ENCODE results near the gene CD164.
"Not testable (repeated sequence)": the region's sequence is repeated elsewhere in the genome, so short reads cannot be mapped to it uniquely, and the experiment has no call there.

Gene CD164

GRCh38 chr6:109374326-109374892 is 7.9 kb downstream of the CD164 start:
- no peak for FAIRE-seq

DNA sequence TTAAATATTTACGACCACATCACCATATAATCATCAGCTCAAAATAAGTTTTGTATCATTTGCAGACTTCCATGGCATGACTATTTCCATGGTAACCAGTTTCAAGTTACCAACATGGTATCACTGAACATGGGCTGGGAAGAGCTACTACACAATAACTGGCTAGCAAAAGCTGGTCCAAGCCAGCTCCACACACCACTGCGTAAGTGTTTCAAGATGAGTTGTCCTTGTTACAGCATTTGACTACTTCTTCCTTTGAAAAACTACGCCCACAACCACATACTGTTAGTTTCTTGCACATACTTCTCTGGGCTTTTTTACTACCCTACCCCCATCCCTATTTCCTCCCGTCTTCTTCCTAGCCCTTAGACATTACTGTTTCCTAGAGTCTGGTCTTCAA is 8.5 kb downstream of the CD164 start:
- FAIRE-seq, result no peak

DNA sequence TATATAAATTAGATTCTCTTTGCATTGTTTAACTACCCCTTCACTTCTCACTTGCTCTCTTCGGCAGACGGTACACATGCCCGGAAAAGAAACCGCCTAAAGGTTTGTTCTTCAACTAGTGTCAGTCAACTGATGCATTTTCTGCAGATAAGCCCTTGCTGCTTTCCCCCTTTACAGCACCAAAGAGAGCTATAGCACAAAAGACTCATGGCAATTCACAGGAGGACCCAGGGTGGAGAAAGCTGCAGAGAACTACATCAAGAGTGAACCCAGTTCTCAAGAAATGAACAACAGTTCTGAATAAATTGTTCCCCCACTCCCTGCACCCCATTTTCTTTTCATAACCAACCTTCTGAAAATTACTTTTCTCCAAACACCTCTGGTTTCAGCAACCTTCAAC is 8.9 kb downstream of the CD164 start:
- FAIRE-seq, result no peak

DNA sequence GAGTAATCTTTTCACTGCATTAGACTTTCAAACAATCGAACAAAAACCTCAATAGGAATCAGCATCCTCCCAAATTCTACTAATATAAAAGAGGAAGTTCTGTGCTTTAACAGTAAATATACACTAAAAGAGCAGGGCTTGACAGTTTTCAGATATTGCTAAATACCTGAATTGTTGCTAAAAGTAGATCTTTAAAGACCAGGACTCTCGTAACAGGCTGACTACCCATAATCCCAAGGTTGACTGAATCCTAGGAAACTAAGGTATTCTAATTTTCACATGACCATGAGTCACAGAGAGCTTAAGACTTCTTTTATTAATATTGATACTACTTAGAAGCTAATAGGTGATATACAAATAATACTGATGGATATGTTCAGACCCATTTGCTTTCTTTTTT is 10.1 kb downstream of the CD164 start:
- no peak for FAIRE-seq

GRCh38 chr6:109370792-109371191 is 11.5 kb downstream of the CD164 start:
- FAIRE-seq, result no peak

DNA sequence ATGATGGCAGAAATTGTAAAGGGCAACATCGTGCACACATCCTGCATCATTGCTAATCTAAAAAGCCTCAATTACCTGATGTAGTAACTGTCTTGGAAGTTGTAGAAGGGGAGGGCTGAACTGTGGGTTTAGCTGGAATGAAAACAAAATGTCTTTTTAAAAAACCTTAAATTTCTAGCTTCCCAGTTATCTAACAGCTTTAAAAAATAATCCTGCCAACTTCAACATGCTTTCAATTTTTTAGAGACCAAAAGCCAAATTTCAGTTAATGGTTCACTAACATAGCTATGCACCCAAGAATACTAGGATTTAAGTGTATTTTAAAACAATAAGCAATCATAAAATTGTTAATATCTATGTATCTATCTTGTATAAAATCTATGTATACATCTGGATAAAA is 11.9 kb downstream of the CD164 start:
- FAIRE-seq, result no peak

- no peak for FAIRE-seq
These were observed 12.5 kb downstream of the CD164 start for GRCh38 chr6:109369728-109370127.

- not testable (repeated sequence) for FAIRE-seq
These were observed 17.7 kb downstream of the CD164 start for GRCh38 chr6:109364382-109365078.

DNA sequence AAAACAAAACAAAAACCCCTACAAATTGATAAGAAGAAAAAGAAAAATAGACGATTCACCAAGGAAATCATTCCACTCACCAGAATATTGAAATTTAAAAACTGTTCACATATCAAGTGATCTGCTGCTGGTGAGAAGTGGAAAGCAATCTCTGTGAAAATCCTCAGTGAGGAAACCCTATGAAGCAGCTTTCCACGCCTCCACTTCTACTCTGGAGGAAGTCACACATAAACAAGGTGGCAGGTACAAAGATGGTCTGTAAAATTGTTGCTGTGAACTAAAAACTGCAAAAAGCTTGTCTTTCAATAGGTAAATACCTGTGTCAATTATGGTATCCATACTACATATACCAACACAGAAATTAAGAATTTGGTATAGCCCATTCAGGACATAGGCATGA is 18.5 kb downstream of the CD164 start:
- FAIRE-seq, result no peak

DNA sequence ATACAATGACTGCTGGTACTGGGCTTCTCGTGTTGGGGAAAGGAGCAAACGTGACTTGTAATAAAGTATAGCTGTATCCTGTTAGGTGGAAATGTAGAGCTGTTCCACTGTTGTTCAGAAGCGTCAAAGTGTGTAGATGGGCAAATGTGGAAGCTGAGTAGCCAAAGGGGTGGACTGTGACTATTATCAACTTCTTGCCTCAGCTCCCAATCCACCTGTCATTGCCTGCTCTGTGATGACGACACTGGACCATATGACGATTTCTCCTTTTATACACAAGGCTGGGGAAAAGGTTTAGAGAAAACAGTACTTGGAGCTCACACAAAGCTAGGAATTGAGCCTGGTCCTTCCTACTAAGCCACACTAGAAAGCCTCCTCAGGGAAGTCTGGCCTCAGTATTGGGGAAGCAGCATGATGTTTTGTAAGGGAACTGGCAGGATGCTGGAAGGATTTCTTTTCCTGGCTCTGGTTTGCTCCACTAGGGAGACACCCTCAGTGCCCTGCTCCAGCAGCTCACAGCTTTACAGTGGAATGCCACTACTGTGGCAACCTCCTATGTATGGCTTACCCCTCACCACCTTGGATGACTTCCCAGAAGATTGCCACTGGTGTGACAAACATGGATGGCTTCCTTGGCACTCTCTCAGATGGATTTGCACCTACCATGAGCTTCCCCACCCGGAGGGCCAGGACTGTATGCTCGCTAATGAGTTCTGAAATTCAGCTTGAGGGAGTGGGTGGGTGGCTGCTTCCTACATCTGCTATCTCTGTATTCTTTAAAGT is 20.0 kb downstream of the CD164 start:
- FAIRE-seq, result no peak

DNA sequence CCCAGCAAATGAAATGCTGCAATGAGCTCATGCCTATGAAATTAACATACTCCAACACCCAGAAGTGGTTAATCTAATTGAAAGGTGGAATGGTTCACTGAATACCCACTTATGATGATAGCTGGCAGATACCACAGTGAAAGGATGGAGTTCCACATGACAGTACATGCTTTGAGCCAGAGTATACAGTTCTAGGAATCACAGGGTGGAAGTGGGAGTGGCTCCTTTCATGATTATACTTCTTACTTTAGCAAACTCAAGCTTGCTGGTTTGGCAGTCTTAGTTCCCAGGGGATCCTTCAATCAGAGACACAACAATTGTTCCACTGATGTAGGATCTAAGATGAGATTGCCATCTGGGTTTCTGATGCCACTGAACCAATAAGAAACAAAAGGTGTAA is 21.5 kb downstream of the CD164 start:
- FAIRE-seq, result no peak

- no peak for FAIRE-seq
These were observed 22.0 kb downstream of the CD164 start for GRCh38 chr6:109360281-109360680.

GRCh38 chr6:109359248-109359647 is 23.0 kb downstream of the CD164 start:
- FAIRE-seq, result no peak

DNA sequence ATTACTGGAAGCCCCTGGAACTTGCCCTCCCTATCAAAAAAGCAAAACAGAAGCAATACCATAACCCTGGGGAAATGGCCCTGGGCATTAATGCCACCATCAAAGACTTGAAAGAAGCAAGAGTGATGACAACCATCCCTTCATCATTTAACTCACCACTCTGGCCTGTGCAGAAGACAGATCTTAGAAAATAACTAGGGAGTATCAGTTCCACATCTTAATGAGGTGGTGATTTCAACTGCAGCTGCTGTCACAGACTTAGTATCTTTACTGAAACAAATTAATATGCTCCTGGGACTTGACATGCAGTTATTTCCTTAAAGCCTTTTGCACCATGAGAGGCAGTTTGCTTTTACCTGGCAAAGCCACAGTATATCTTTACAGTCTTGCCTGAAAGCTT is 24.1 kb downstream of the CD164 start:
- no peak for FAIRE-seq

GRCh38 chr6:109356237-109356636 is 26.0 kb downstream of the CD164 start:
- FAIRE-seq, result no peak

- FAIRE-seq, result no peak
These were observed 30.8 kb downstream of the CD164 start for GRCh38 chr6:109351231-109352130.

GRCh38 chr6:109349419-109349987 is 32.8 kb downstream of the CD164 start:
- FAIRE-seq, result no peak

DNA sequence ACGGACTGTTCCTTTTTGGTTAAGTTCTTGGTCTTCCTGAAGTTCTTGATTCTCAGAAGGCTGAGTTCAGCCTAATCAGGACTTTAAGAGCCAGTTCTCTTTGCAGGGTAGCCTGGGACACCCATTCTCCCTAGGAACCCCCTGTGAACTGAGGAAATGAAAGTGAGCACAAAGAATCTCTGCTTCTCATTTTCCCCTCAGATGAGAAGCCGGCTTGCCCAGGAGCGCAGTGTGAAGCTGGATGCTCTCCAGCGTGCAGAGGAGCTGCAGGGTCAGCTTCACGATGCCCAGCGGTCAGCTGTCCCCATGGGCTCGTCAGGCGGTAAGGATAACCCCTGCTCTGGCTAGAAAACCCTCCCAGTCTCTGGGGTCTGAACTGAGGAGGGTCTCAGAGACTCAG is 34.0 kb downstream of the CD164 start:
- no peak for FAIRE-seq

GRCh38 chr6:109347779-109348178 is 34.5 kb downstream of the CD164 start:
- no peak for FAIRE-seq

GRCh38 chr6:109345986-109346385 is 36.3 kb downstream of the CD164 start:
- FAIRE-seq, result no peak

GRCh38 chr6:109344226-109344625 is 38.0 kb downstream of the CD164 start:
- FAIRE-seq, result no peak

- no peak for FAIRE-seq
These were observed 38.7 kb downstream of the CD164 start for GRCh38 chr6:109343518-109343917.

DNA sequence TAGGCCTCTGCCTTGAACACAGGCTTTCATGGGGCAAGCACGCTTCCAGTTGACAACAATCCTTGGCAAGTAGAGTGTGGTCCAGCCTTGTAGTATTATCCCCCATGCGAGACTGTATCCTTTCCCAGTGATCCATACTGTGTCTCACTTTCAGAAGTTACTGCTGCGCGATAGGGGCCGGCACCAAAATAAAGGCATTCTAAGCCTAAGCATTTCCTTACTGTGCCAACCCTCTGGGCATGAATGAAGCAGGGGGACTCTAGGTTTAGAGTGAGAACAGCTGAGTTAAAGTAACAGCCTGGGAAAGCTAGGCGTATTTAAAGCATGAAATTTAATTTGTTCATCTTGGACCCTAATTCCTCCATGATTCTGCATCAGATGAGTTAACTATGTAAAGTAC is 39.4 kb downstream of the CD164 start:
- FAIRE-seq, result no peak
